HUES6 (cell line): ENCODE measurements around the gene COL4A2.

Experiments
- H3K27ac ChIP-seq: 2 replicates; pipeline ENCODE4 v1.7.0; 2013; ENCODE audit warnings: low read depth, mild to moderate bottlenecking, low read length, inconsistent platforms
- H3K27me3 ChIP-seq: 2 replicates; pipeline ENCODE4 v1.6.1; 2013; ENCODE audit warnings: low read length; ENCODE audit not compliant: control insufficient read depth, insufficient read depth
- H3K36me3 ChIP-seq: 2 replicates; pipeline ENCODE4 v1.6.1; 2013; ENCODE audit warnings: low read length; ENCODE audit not compliant: control insufficient read depth, insufficient read depth
- H3K4me1 ChIP-seq: 2 replicates; pipeline ENCODE4 v1.6.1; 2013; ENCODE audit warnings: low read length; ENCODE audit not compliant: control insufficient read depth, insufficient read depth
- H3K4me3 ChIP-seq: 2 replicates; pipeline ENCODE4 v1.5.1; 2013; ENCODE audit warnings: low read depth, low read length
- H3K9ac ChIP-seq: one replicate; pipeline ENCODE4 v1.6.1; 2013; ENCODE audit warnings: mild to moderate bottlenecking, low read length
- H3K9me3 ChIP-seq: 2 replicates; pipeline ENCODE4 v1.6.1; 2013; ENCODE audit warnings: low read depth, low read length; ENCODE audit not compliant: control insufficient read depth, insufficient read depth

The COL4A2 gene

GRCh38 chr13:110272651-110273050, 34.4 kb upstream of the COL4A2 start:
- Histone ChIP-seq H3K4me3 (no peak overlapping the region), H3K27me3 (no peaks in the 10 kb centered on the region), H3K36me3 (no peaks in the 10 kb centered on the region)

DNA sequence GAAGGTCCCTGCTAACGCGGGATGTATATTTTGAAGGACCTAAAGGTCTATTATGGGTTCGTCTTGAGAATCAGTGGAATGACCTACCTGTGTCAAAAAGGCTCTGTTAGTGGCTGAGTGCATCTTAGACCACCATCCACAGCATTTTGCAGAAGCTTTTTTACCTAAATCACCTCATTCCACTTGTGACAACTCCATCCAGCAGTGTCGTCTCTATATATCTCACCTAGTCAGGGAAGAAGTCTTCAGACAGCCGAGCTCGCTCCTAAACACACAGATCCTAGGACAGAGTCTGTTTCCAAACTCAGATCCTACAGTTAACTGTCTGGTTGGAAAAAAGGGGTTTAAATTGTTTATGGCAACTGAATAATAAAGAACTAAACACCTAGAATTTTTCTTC, 33.8 kb upstream of the COL4A2 start:
- Histone ChIP-seq H3K27ac (no peak overlapping the region), H3K9me3 (no peaks in the 10 kb centered on the region), H3K9ac (no peak overlapping the region), H3K4me1 (no peaks in the 10 kb centered on the region), H3K27me3 (no peaks in the 10 kb centered on the region), H3K4me3 (no peak overlapping the region), H3K36me3 (no peaks in the 10 kb centered on the region)

More at GRCh38 chr13:110272651-110273050, 34.4 kb upstream of the COL4A2 start:
- no peaks in the 10 kb centered on the region for H3K4me1 ChIP-seq
- H3K9ac ChIP-seq: no peak overlapping the region
- no peaks in the 10 kb centered on the region for H3K9me3 ChIP-seq
- no peak overlapping the region for H3K27ac ChIP-seq

- no peak overlapping the region for H3K9ac ChIP-seq
- no peaks in the 10 kb centered on the region for H3K9me3 ChIP-seq
- no peaks in the 10 kb centered on the region for H3K27me3 ChIP-seq
- H3K4me1 ChIP-seq: no peaks in the 10 kb centered on the region
- no peak overlapping the region for H3K4me3 ChIP-seq
- H3K36me3 ChIP-seq: no peaks in the 10 kb centered on the region
- no peak overlapping the region for H3K27ac ChIP-seq
Measured at GRCh38 chr13:110274687-110275086, 32.4 kb upstream of the COL4A2 start.

GRCh38 chr13:110275931-110276552, 31.0 kb upstream of the COL4A2 start:
- no peak overlapping the region for H3K27ac ChIP-seq
- H3K4me1 ChIP-seq: no peaks in the 10 kb centered on the region
- no peaks in the 10 kb centered on the region for H3K9me3 ChIP-seq
- H3K9ac ChIP-seq: no peak overlapping the region
- no peaks in the 10 kb centered on the region for H3K27me3 ChIP-seq
- no peaks in the 10 kb centered on the region for H3K36me3 ChIP-seq
- H3K4me3 ChIP-seq: no peak overlapping the region

DNA sequence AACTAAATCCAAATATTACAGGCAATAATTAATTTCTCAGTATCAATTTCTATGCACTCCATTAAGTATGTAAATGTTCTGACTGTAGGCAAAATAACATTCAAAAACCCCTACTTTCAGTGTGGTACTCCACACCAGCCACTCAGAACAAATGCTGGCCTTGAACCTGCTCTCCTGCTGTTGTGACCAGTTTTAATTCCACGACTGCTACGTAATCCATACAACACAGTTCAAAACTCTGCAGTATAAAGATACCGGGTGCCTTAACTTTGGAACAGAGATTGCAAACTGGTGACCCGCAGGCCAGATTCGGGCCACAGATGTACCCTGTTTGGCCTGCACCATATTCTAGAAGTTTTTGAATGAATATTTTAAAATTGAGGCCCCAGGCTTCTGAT, 30.5 kb upstream of the COL4A2 start:
- Histone ChIP-seq H3K9me3 (no peaks in the 10 kb centered on the region), H3K4me3 (no peak overlapping the region), H3K36me3 (no peaks in the 10 kb centered on the region), H3K27me3 (no peaks in the 10 kb centered on the region), H3K9ac (no peak overlapping the region), H3K27ac (no peak overlapping the region), H3K4me1 (no peaks in the 10 kb centered on the region)

DNA sequence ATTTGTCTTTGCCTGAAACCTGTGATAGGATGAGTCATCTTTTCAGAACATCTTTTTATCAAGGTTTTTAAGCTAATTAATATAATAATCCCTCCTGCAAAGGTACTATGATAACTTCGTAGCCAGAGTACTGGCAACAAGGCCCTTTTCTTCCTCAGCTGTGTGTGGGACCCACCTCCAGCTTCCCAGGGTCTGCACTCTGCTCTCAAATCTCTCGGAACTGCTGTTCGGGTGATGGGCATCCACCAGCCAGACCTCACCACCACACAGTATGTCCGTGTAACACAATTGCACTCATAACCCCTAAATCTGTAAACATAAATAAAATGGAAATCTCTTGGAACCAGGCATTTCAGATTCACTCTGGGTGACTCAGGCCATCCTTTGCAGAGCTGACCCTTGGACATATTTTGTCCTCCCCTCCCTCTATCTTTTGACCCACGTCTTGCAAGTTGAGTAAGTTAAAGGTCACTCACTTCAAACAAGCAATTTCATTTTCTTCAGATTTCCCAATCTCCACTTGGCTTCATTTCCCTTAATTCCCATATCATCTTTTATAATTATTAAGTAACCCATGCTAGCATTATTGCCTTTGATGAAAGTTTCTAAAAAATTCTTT, 29.6 kb upstream of the COL4A2 start:
- Histone ChIP-seq H3K36me3 (no peaks in the 10 kb centered on the region), H3K9me3 (no peaks in the 10 kb centered on the region), H3K27me3 (no peaks in the 10 kb centered on the region), H3K9ac (no peak overlapping the region), H3K4me3 (no peak overlapping the region), H3K4me1 (no peaks in the 10 kb centered on the region), H3K27ac (no peak overlapping the region)

- no peak overlapping the region for H3K27ac ChIP-seq
- no peak overlapping the region for H3K4me3 ChIP-seq
- no peaks in the 10 kb centered on the region for H3K36me3 ChIP-seq
- no peaks in the 10 kb centered on the region for H3K9me3 ChIP-seq
- H3K9ac ChIP-seq: no peak overlapping the region
- H3K27me3 ChIP-seq: no peaks in the 10 kb centered on the region
- H3K4me1 ChIP-seq: no peaks in the 10 kb centered on the region
Measured at GRCh38 chr13:110278859-110279258, 28.2 kb upstream of the COL4A2 start.

GRCh38 chr13:110279684-110280083, 27.4 kb upstream of the COL4A2 start:
- Histone ChIP-seq H3K9me3 (no peaks in the 10 kb centered on the region), H3K4me3 (no peak overlapping the region)

DNA sequence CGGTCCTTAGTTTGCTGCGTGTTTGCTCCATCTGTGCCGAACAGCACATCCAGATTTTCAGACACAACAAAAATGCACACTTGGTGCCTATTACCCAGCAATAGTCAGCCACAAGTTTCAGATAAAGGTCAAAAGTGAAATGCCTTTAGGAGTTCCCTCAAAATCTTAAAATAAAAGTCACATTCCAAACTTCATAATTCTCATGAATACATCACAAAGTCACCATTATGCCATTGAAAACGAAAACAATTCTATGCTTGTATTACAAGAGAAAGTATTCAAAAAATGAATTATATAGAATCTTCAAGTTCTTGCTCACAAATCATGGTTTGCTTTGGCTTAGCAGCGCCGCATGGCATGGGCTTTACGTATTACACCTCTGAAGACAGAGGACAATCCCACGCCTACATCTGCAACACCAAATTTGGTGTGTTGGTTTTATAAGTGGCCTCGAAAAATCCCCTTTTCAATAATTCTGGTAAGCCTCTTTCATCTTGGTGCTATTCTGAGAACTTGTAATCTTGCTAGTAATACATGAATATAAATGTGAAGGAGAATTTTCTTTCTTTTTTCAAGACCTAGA, 26.8 kb upstream of the COL4A2 start:
- Histone ChIP-seq H3K27ac (no peak overlapping the region), H3K4me3 (no peak overlapping the region), H3K27me3 (no peaks in the 10 kb centered on the region), H3K4me1 (no peaks in the 10 kb centered on the region), H3K9ac (no peak overlapping the region), H3K9me3 (no peaks in the 10 kb centered on the region), H3K36me3 (0 out of 2 replicates have a peak, but pooled peaks cover 2% of the 10 kb centered on the region)

More at GRCh38 chr13:110279684-110280083, 27.4 kb upstream of the COL4A2 start:
- no peak overlapping the region for H3K27ac ChIP-seq
- H3K4me1 ChIP-seq: no peaks in the 10 kb centered on the region
- no peaks in the 10 kb centered on the region for H3K27me3 ChIP-seq
- H3K36me3 ChIP-seq: no peaks in the 10 kb centered on the region
- no peak overlapping the region for H3K9ac ChIP-seq

GRCh38 chr13:110280985-110281688, 25.9 kb upstream of the COL4A2 start:
- Histone ChIP-seq H3K27ac (no peak overlapping the region), H3K36me3 (0 out of 2 replicates have a peak, but pooled peaks cover 5% of the 10 kb centered on the region), H3K27me3 (no peaks in the 10 kb centered on the region), H3K4me3 (no peak overlapping the region), H3K9me3 (no peaks in the 10 kb centered on the region), H3K4me1 (no peaks in the 10 kb centered on the region), H3K9ac (no peak overlapping the region)

DNA sequence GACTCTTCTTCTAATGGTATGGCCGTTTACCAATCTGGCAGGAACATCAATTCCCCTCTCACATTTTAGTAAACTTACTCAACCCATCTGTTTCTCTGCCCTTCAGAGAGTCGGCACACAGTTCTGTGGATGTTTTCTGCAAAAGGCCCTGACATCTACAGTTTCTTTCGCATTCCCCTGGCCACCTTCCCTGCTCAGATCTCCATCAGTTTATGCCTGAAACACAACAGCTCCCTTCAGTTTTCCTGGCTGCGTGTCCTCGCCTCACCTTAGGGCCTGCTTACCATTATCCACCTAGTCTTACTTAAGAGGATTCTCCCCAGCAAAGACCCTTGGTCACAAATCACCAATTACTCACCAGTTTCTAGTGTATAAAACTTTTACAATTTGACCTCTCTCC, 25.3 kb upstream of the COL4A2 start:
- no peak overlapping the region for H3K9ac ChIP-seq
- no peak overlapping the region for H3K4me3 ChIP-seq
- H3K4me1 ChIP-seq: no peaks in the 10 kb centered on the region
- 0 out of 2 replicates have a peak, but pooled peaks cover 5% of the 10 kb centered on the region for H3K36me3 ChIP-seq
- no peaks in the 10 kb centered on the region for H3K27me3 ChIP-seq
- H3K27ac ChIP-seq: no peak overlapping the region
- H3K9me3 ChIP-seq: no peaks in the 10 kb centered on the region
